Measurements from ENCODE around the gene SLC30A3.

The SLC30A3 gene

GRCh38 chr2:27307545-27308358 is 44.9 kb upstream of the SLC30A3 start:
- Histone ChIP-seq H3K79me2 (ENCODE audit: low read length) (no peaks in the 10 kb centered on the region), H3K9ac (ENCODE audit: low read length) (no peak overlapping the region), H3K4me2 (ENCODE audit: low read length) (no peak overlapping the region), H3K9me3 (ENCODE audit: insufficient read depth, low read length) (no peaks in the 10 kb centered on the region), H3K36me3 (replicated peaks; ENCODE audit: low read depth, low read length) (no peaks in the 10 kb centered on the region), H3K4me1 (ENCODE audit: low read length) (peaks cover 2% of the 10 kb centered on the region), H4K20me1 (ENCODE audit: insufficient read depth, low read length) (no peaks in the 10 kb centered on the region), H3K4me3 (ENCODE audit: low read length) (no peak overlapping the region), H3K27me3 (ENCODE audit: low read depth, low read length) (no peaks in the 10 kb centered on the region), H3K27ac (ENCODE audit: low read length) (no peak overlapping the region), H2AFZ (ENCODE audit: low read depth, low read length) (no peak overlapping the region)
- TF ChIP-seq EZH2phosphoT487 (IDR thresholded peaks at IDR 0.05; ENCODE audit: low read depth) (no peak), CTCF (IDR thresholded peaks at IDR 0.05; ENCODE audit: low read depth, low read length) (no peak)

DNA sequence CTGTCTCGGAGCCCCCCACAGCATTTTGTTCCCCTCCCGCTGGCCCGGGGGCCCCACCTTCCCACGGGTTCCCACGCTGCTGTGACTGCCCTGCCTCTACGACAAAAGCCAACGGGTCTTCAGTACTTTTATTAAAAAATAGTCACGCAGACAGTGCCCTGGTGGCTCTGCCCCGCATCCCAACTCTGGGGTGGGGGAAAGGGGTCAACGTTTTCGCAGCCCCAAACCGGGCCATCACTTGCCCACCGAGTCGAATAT is 44.4 kb upstream of the SLC30A3 start:
- no peaks in the 10 kb centered on the region for H3K9me3 ChIP-seq (ENCODE audit: insufficient read depth, low read length)
- no peaks in the 10 kb centered on the region for H4K20me1 ChIP-seq (ENCODE audit: insufficient read depth, low read length)
- H3K27ac ChIP-seq (ENCODE audit: low read length) = no peak overlapping the region
- no peak overlapping the region for H3K4me3 ChIP-seq (ENCODE audit: low read length)
- no peaks in the 10 kb centered on the region for H3K79me2 ChIP-seq (ENCODE audit: low read length)
- peaks cover 4% of the 10 kb centered on the region for H3K4me1 ChIP-seq (ENCODE audit: low read length)
- H2AFZ ChIP-seq (ENCODE audit: low read depth, low read length) = no peak overlapping the region
- no peak for TF ChIP-seq EZH2phosphoT487 (IDR thresholded peaks at IDR 0.05; ENCODE audit: low read depth)
- no peak for TF ChIP-seq CTCF (IDR thresholded peaks at IDR 0.05; ENCODE audit: low read depth, low read length)
- no peak overlapping the region for H3K4me2 ChIP-seq (ENCODE audit: low read length)
- no peak overlapping the region for H3K9ac ChIP-seq (ENCODE audit: low read length)
- H3K27me3 ChIP-seq (ENCODE audit: low read depth, low read length) = no peaks in the 10 kb centered on the region
- H3K36me3 ChIP-seq (replicated peaks; ENCODE audit: low read depth, low read length) = no peaks in the 10 kb centered on the region

DNA sequence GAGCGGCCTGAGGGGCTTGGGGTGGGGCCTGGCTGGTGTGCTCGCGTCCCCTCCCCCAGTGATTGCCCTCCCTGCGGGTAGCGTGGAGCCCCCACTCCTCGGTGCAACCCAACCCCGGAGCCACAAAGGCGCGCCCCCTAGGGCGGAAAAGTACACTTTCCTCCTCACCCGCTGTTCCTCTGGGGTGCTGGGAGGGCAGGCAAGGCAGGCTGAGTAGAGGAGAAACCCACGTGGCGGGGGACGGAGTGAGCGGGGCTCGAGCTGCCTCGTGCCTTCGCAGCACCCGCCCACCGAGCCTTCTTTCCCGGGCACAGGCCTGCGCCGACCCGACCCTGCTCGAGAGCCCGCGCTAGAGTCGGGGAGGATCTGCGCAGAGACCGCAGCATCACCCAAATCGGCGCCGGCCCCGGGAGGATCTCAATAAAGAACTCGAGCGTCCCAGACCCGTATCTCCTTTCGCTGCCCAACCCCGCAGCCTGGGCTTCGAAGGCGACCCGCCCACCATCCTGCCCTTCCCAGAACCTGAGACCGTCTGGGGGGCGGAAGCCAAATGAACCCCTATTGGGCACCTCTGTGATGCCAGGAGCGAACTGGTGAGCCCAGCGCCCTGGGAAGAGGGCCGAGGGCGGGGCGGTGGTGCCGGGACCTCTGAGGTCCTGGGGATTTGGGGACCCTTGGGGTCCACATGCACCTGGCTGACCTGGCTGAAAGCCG is 43.9 kb upstream of the SLC30A3 start:
- no peak overlapping the region for H2AFZ ChIP-seq (ENCODE audit: low read depth, low read length)
- no peak overlapping the region for H3K27ac ChIP-seq (ENCODE audit: low read length)
- no peaks in the 10 kb centered on the region for H3K79me2 ChIP-seq (ENCODE audit: low read length)
- no peak overlapping the region for H3K4me2 ChIP-seq (ENCODE audit: low read length)
- no peaks in the 10 kb centered on the region for H3K36me3 ChIP-seq (replicated peaks; ENCODE audit: low read depth, low read length)
- no peaks in the 10 kb centered on the region for H3K9me3 ChIP-seq (ENCODE audit: insufficient read depth, low read length)
- no peaks in the 10 kb centered on the region for H3K27me3 ChIP-seq (ENCODE audit: low read depth, low read length)
- TF ChIP-seq EZH2phosphoT487 (IDR thresholded peaks at IDR 0.05; ENCODE audit: low read depth) (no peak), CTCF (IDR thresholded peaks at IDR 0.05; ENCODE audit: low read depth, low read length) (no peak)
- peaks cover 4% of the 10 kb centered on the region for H3K4me1 ChIP-seq (ENCODE audit: low read length)
- no peak overlapping the region for H3K9ac ChIP-seq (ENCODE audit: low read length)
- no peaks in the 10 kb centered on the region for H4K20me1 ChIP-seq (ENCODE audit: insufficient read depth, low read length)
- no peak overlapping the region for H3K4me3 ChIP-seq (ENCODE audit: low read length)

DNA sequence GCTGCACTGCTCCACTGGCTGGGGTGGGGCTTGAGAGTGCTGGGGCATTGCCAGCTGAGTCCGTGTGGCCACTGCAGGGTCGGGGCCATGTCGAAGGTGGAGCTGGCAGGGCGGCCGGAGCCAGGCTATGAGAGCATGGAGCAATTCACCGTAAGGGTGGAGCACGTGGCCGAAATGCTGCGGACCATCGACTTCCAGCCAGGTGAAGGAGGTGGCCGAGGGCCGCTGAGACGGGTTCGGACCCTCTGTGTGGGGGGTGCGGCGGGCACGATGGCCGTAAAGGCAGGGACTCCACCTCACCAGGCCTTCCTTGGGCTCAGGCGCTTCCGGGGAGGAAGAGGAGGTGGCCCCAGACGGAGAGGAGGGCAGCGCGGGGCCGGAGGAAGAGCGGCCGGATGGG is 43.3 kb upstream of the SLC30A3 start:
- no peaks in the 10 kb centered on the region for H3K36me3 ChIP-seq (replicated peaks; ENCODE audit: low read depth, low read length)
- no peak overlapping the region for H3K9ac ChIP-seq (ENCODE audit: low read length)
- TF ChIP-seq CTCF (IDR thresholded peaks at IDR 0.05; ENCODE audit: low read depth, low read length) (no peak), EZH2phosphoT487 (IDR thresholded peaks at IDR 0.05; ENCODE audit: low read depth) (no peak)
- H3K4me1 ChIP-seq (ENCODE audit: low read length) = peaks cover 4% of the 10 kb centered on the region
- no peaks in the 10 kb centered on the region for H3K9me3 ChIP-seq (ENCODE audit: insufficient read depth, low read length)
- no peaks in the 10 kb centered on the region for H3K79me2 ChIP-seq (ENCODE audit: low read length)
- H3K4me2 ChIP-seq (ENCODE audit: low read length) = no peak overlapping the region
- H3K27ac ChIP-seq (ENCODE audit: low read length) = no peak overlapping the region
- no peaks in the 10 kb centered on the region for H3K27me3 ChIP-seq (ENCODE audit: low read depth, low read length)
- H4K20me1 ChIP-seq (ENCODE audit: insufficient read depth, low read length) = no peaks in the 10 kb centered on the region
- H2AFZ ChIP-seq (ENCODE audit: low read depth, low read length) = no peak overlapping the region
- H3K4me3 ChIP-seq (ENCODE audit: low read length) = no peak overlapping the region

All from OCI-LY3 (cell line).